WTC11 (cell line): ENCODE data around the gene MYOM1. TPM values are rescaled to one million over a fixed set of nuclear protein-coding genes. Genes with fewer than 3 reads are reported as not detected.

ENCODE experiments used
- ATAC-seq: fragments of 200-7000 bp; cut with Tn5 transposase; 2 replicates; pipeline ENCODE4 v1.10.0; 2021; ENCODE audit warnings: mild to moderate bottlenecking, moderate library complexity
- CTCF ChIA-PET: fragments of 300-600 bp; sonication (Branson Sonifier 250); formaldehyde crosslinking; loops from one replicate; lab custom pipeline; 2021; ENCODE audit warnings: antibody characterized with exemption; lab: Charles Lee
- POLR2A ChIA-PET: fragments of 350-600 bp; sonication (Branson Sonifier 250); formaldehyde crosslinking; loops from one replicate; lab custom pipeline; 2021; ENCODE audit warnings: antibody characterized with exemption; lab: Charles Lee
- DNase-seq: peaks from one replicate; pipeline ENCODE4 v3.0.0; 2021; ENCODE audit warnings: low spot score
- H3K27ac Mint-ChIP-seq: 2 replicates; pipeline ENCODE4 v1.8.0; 2021; ENCODE audit warnings: mixed read lengths
- H3K27me3 Mint-ChIP-seq: 2 replicates; pipeline ENCODE4 v1.8.0; 2021; ENCODE audit warnings: low read depth, mild to moderate bottlenecking, moderate library complexity, mixed read lengths
- H3K36me3 Mint-ChIP-seq: 2 replicates; pipeline ENCODE4 v1.8.0; 2021; ENCODE audit warnings: mixed read lengths
- H3K4me1 Mint-ChIP-seq: 2 replicates; pipeline ENCODE4 v1.8.0; 2022; ENCODE audit warnings: mixed read lengths
- H3K4me3 Mint-ChIP-seq: 2 replicates; pipeline ENCODE4 v1.8.0; 2021; ENCODE audit warnings: mild to moderate bottlenecking, moderate library complexity, mixed read lengths
- H3K9me3 Mint-ChIP-seq: 2 replicates; pipeline ENCODE4 v1.8.0; 2021; ENCODE audit warnings: mixed read lengths
- HMGA2 ChIP-seq: fragments of 250-450 bp; sonication (Bioruptor Pico); IDR thresholded peaks from 2 replicates; pipeline ENCODE4 v1.4.0; 2021; ENCODE audit warnings: mild to moderate bottlenecking, moderate library complexity
- NFE2L1 ChIP-seq: sonication (generic); formaldehyde crosslinking; IDR thresholded peaks from 2 replicates; pipeline ENCODE4 v1.8.1; 2023; ENCODE audit warnings: missing genetic modification reagents
- RORB ChIP-seq: fragments of 250-450 bp; sonication (Bioruptor Pico); IDR thresholded peaks from 2 replicates; pipeline ENCODE4 v1.9.0; 2021; ENCODE audit warnings: mild to moderate bottlenecking
- TCF7 ChIP-seq: sonication (generic); formaldehyde crosslinking; IDR thresholded peaks from 2 replicates; pipeline ENCODE4 v1.8.0; 2022; ENCODE audit warnings: mild to moderate bottlenecking, low read depth, missing genetic modification reagents, moderate library complexity
- TEAD1 ChIP-seq: sonication (generic); formaldehyde crosslinking; IDR thresholded peaks from 2 replicates; pipeline ENCODE4 v1.8.0; 2022; ENCODE audit warnings: mild to moderate bottlenecking, missing genetic modification reagents
- TEAD4 ChIP-seq: sonication (generic); formaldehyde crosslinking; IDR thresholded peaks from 2 replicates; pipeline ENCODE4 v1.8.0; 2022; ENCODE audit warnings: mild to moderate bottlenecking, missing genetic modification reagents
- ZNF219 ChIP-seq: sonication (generic); formaldehyde crosslinking; IDR thresholded peaks from 2 replicates; pipeline ENCODE4 v1.8.0; 2023; ENCODE audit warnings: missing genetic modification reagents, mild to moderate bottlenecking, borderline replicate concordance
- ZNF232 ChIP-seq: sonication (generic); formaldehyde crosslinking; IDR thresholded peaks from 2 replicates; pipeline ENCODE4 v1.8.0; 2022; ENCODE audit warnings: mild to moderate bottlenecking, missing genetic modification reagents
- ZNF263 ChIP-seq: sonication (generic); formaldehyde crosslinking; IDR thresholded peaks from 2 replicates; pipeline ENCODE4 v1.8.1; 2022; ENCODE audit warnings: low read depth, mild to moderate bottlenecking, moderate library complexity, missing genetic modification reagents
- ZNF416 ChIP-seq: fragments of 250-450 bp; sonication (Bioruptor Pico); IDR thresholded peaks from 2 replicates; pipeline ENCODE4 v1.9.0; 2021; ENCODE audit warnings: mild to moderate bottlenecking, inconsistent platforms
- ZNF423 ChIP-seq: fragments of 250-450 bp; sonication (Bioruptor Pico); IDR thresholded peaks from 2 replicates; pipeline ENCODE4 v2.1.2; 2022; ENCODE audit warnings: mild to moderate bottlenecking, moderate library complexity
- total RNA-seq: library from RNA; stranded (reverse); gene quantifications from 3 replicates; pipeline ENCODE4 v1.2.3, GENCODE V29; 2021
- TF ChIP-seq, protein P1 (sequence below): sonication (generic); formaldehyde crosslinking; IDR thresholded peaks from 2 replicates; pipeline ENCODE4 v1.8.1; 2023; ENCODE audit warnings: mild to moderate bottlenecking, moderate library complexity, missing genetic modification reagents
- TF ChIP-seq, protein P2 (sequence below): sonication (generic); formaldehyde crosslinking; IDR thresholded peaks from 2 replicates; pipeline ENCODE4 v1.8.1; 2023; ENCODE audit warnings: mild to moderate bottlenecking, missing genetic modification reagents
- TF ChIP-seq, protein P3 (sequence below): sonication (generic); formaldehyde crosslinking; IDR thresholded peaks from 2 replicates; pipeline ENCODE4 v1.8.0; 2022; ENCODE audit warnings: mild to moderate bottlenecking, missing genetic modification reagents
- TF ChIP-seq, protein P4 (sequence below): sonication (generic); formaldehyde crosslinking; conservative IDR thresholded peaks from 2 replicates; pipeline ENCODE4 v1.8.1; 2023; ENCODE audit warnings: mild to moderate bottlenecking, low read depth, missing genetic modification reagents, moderate library complexity
- TF ChIP-seq, protein P5 (sequence below): sonication (generic); formaldehyde crosslinking; IDR thresholded peaks from 2 replicates; pipeline ENCODE4 v1.8.1; 2023; ENCODE audit warnings: mild to moderate bottlenecking, missing genetic modification reagents, moderate library complexity

MYOM1 gene
- total RNA-seq, 1 experiment from 2014 or later: 0.35 TPM

DNA sequence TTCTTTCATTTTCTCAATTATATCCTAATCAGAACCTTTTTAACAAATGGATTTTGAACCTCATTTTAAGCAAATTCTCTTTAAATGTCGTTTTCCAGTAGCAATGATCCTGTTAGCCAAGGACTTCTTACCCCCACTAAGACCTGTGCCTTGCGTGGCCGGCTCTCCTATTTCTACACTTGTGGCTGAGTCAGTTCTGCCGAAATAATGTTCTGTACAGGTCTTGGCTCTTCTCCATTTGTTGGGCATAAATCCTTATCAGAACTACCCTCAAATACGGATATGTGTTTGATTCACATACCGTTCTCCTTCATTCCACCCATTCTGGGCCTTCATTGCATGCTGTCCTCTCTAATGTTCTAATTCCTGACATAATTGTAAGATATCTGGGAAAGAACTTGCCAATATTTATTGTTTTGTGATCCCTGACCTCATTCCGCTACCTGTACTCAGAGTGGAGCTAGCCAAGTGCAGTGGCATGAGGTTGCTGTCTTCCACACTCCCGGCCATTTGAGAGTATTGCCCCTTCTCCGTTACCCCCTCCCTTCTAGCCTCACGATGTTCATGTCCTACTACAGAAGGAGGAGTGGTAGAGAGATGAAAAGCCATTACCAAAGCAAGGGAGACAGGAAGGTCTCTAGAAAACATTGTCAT lies 78.7 kb downstream of the MYOM1 start (continued):
- TF ChIP-seq, protein P1, sequence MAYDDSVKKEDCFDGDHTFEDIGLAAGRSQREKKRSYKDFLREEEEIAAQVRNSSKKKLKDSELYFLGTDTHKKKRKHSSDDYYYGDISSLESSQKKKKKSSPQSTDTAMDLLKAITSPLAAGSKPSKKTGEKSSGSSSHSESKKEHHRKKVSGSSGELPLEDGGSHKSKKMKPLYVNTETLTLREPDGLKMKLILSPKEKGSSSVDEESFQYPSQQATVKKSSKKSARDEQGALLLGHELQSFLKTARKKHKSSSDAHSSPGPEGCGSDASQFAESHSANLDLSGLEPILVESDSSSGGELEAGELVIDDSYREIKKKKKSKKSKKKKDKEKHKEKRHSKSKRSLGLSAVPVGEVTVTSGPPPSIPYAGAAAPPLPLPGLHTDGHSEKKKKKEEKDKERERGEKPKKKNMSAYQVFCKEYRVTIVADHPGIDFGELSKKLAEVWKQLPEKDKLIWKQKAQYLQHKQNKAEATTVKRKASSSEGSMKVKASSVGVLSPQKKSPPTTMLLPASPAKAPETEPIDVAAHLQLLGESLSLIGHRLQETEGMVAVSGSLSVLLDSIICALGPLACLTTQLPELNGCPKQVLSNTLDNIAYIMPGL (CRISPR knock-in tag): no peak
- no peak for TF ChIP-seq TEAD4 (CRISPR knock-in tag)
- no peak for TF ChIP-seq ZNF232 (CRISPR knock-in tag)
- TF ChIP-seq, protein P2, sequence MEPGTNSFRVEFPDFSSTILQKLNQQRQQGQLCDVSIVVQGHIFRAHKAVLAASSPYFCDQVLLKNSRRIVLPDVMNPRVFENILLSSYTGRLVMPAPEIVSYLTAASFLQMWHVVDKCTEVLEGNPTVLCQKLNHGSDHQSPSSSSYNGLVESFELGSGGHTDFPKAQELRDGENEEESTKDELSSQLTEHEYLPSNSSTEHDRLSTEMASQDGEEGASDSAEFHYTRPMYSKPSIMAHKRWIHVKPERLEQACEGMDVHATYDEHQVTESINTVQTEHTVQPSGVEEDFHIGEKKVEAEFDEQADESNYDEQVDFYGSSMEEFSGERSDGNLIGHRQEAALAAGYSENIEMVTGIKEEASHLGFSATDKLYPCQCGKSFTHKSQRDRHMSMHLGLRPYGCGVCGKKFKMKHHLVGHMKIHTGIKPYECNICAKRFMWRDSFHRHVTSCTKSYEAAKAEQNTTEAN (CRISPR knock-in tag): no peak
- no peak for TF ChIP-seq TEAD1 (CRISPR knock-in tag)
- TF ChIP-seq NFE2L1 (CRISPR knock-in tag): no peak
- no peak for TF ChIP-seq ZNF263 (CRISPR knock-in tag)
- TF ChIP-seq, all 79 proteins: peak for 0

DNA sequence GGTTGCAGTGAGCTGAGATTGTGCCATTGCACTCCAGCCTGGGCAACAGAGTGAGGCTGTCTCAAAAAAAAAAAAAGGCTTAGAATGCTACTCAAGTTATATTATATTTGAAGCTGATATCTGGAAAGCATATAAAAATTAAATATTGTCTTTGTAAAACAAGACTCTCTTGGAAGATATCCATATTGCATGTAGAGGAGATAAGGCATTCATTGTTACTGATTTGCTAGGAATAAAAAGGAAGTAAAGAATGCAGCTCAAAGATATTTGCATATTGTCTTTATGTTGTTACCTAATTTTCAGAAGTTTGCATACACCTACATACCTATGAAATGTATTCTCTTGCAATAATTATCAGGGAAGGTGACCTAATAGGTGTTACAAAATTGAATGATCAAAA lies 79.4 kb downstream of the MYOM1 start:
- Mint-ChIP-seq H3K4me1 (no peaks in the 10 kb centered on the region), H3K36me3 (no peaks in the 10 kb centered on the region; the same call in 1 of the 2 replicates), H3K9me3 (peaks cover 11% of the 10 kb centered on the region), H3K27me3 (no peaks in the 10 kb centered on the region), H3K27ac (no peak overlapping the region), H3K4me3 (no peak overlapping the region)
- ChIA-PET CTCF (interaction anchor here (1.4 to 2.7 kb wide), 2 partner anchors 11 to 146 kb away, joined by 3 to 13 read pairs; no protein-coding TSS in a partner anchor), POLR2A (no interaction called here)
- TF ChIP-seq RORB (CRISPR knock-in tag) (no peak), TEAD1 (CRISPR knock-in tag) (no peak), ZNF423 (CRISPR knock-in tag) (no peak), ZNF219 (CRISPR knock-in tag) (no peak), ZNF263 (CRISPR knock-in tag) (no peak), ZNF416 (CRISPR knock-in tag) (no peak)
- TF ChIP-seq, protein P3, sequence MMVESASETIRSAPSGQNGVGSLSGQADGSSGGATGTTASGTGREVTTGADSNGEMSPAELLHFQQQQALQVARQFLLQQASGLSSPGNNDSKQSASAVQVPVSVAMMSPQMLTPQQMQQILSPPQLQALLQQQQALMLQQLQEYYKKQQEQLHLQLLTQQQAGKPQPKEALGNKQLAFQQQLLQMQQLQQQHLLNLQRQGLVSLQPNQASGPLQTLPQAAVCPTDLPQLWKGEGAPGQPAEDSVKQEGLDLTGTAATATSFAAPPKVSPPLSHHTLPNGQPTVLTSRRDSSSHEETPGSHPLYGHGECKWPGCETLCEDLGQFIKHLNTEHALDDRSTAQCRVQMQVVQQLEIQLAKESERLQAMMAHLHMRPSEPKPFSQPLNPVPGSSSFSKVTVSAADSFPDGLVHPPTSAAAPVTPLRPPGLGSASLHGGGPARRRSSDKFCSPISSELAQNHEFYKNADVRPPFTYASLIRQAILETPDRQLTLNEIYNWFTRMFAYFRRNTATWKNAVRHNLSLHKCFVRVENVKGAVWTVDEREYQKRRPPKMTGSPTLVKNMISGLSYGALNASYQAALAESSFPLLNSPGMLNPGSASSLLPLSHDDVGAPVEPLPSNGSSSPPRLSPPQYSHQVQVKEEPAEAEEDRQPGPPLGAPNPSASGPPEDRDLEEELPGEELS (CRISPR knock-in tag): no peak
- TF ChIP-seq, protein P4, sequence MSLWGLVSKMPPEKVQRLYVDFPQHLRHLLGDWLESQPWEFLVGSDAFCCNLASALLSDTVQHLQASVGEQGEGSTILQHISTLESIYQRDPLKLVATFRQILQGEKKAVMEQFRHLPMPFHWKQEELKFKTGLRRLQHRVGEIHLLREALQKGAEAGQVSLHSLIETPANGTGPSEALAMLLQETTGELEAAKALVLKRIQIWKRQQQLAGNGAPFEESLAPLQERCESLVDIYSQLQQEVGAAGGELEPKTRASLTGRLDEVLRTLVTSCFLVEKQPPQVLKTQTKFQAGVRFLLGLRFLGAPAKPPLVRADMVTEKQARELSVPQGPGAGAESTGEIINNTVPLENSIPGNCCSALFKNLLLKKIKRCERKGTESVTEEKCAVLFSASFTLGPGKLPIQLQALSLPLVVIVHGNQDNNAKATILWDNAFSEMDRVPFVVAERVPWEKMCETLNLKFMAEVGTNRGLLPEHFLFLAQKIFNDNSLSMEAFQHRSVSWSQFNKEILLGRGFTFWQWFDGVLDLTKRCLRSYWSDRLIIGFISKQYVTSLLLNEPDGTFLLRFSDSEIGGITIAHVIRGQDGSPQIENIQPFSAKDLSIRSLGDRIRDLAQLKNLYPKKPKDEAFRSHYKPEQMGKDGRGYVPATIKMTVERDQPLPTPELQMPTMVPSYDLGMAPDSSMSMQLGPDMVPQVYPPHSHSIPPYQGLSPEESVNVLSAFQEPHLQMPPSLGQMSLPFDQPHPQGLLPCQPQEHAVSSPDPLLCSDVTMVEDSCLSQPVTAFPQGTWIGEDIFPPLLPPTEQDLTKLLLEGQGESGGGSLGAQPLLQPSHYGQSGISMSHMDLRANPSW (CRISPR knock-in tag): no peak
- TF ChIP-seq, protein P5, sequence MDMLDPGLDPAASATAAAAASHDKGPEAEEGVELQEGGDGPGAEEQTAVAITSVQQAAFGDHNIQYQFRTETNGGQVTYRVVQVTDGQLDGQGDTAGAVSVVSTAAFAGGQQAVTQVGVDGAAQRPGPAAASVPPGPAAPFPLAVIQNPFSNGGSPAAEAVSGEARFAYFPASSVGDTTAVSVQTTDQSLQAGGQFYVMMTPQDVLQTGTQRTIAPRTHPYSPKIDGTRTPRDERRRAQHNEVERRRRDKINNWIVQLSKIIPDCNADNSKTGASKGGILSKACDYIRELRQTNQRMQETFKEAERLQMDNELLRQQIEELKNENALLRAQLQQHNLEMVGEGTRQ (CRISPR knock-in tag): no peak
- DNase-seq (no peak), ATAC-seq (no peak)

DNA sequence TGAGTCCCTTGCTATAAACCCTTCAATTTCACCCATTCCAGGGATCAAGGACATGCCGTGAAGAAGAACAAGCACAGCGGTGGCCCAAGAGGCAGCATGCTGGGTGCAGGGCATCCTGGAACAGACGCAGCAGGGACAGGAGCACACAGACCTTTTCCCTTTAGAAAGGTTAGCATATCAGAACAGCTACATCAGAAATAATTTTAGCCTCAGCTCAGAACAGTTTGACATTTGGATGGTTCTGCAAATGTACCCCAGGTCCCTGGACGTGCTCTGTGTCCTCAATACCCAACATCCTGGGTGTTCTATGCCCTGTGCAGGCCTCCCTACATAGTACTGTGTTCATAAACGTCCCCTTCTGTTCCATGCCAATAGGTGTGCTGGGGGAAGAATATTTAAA lies 80.4 kb downstream of the MYOM1 start:
- peaks cover 11% of the 10 kb centered on the region for H3K9me3 Mint-ChIP-seq
- TF ChIP-seq TCF7 (CRISPR knock-in tag): no peak
- TF ChIP-seq, protein P5 (CRISPR knock-in tag): no peak
- no peak for TF ChIP-seq HMGA2
- no peaks in the 10 kb centered on the region for H3K27me3 Mint-ChIP-seq
- H3K4me1 Mint-ChIP-seq: no peaks in the 10 kb centered on the region
- DNase-seq: no peak
- ATAC-seq: no peak
- no peaks in the 10 kb centered on the region; the same call in 1 of the 2 replicates for H3K36me3 Mint-ChIP-seq
- ChIA-PET CTCF (interaction anchor here (1.0 to 2.7 kb wide), 3 partner anchors 10 to 145 kb away, joined by 3 to 13 read pairs (median 7); no protein-coding TSS in a partner anchor), POLR2A (no interaction called here)
- no peak overlapping the region for H3K4me3 Mint-ChIP-seq
- no peak overlapping the region for H3K27ac Mint-ChIP-seq
